ENCODE measurements around the gene EPB41L1. TPM values are rescaled to one million over a fixed set of nuclear protein-coding genes. Genes with fewer than 3 reads are reported as not detected.

EPB41L1 gene
- total RNA-seq, 1 donor from 2014 or later: 31.4 TPM

GRCh38 chr20:36281785-36282380, 127.3 kb downstream of the EPB41L1 start:
- no peaks in the 10 kb centered on the region for H3K4me1 Mint-ChIP-seq (ENCODE audit: unreplicated experiment)
- no peak overlapping the region for H3K4me3 Mint-ChIP-seq (ENCODE audit: unreplicated experiment)
- DNase-seq (ENCODE audit: extremely low spot score, unreplicated experiment): peak; percentile 64
- peaks cover 43% of the 10 kb centered on the region for H3K27me3 Mint-ChIP-seq (ENCODE audit: unreplicated experiment)
- TF ChIP-seq, protein P1, sequence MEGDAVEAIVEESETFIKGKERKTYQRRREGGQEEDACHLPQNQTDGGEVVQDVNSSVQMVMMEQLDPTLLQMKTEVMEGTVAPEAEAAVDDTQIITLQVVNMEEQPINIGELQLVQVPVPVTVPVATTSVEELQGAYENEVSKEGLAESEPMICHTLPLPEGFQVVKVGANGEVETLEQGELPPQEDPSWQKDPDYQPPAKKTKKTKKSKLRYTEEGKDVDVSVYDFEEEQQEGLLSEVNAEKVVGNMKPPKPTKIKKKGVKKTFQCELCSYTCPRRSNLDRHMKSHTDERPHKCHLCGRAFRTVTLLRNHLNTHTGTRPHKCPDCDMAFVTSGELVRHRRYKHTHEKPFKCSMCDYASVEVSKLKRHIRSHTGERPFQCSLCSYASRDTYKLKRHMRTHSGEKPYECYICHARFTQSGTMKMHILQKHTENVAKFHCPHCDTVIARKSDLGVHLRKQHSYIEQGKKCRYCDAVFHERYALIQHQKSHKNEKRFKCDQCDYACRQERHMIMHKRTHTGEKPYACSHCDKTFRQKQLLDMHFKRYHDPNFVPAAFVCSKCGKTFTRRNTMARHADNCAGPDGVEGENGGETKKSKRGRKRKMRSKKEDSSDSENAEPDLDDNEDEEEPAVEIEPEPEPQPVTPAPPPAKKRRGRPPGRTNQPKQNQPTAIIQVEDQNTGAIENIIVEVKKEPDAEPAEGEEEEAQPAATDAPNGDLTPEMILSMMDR (IDR thresholded peaks at IDR 0.05): no peak
- H3K27ac Mint-ChIP-seq (ENCODE audit: unreplicated experiment): no peak overlapping the region
- no peaks in the 10 kb centered on the region for H3K36me3 Mint-ChIP-seq (ENCODE audit: unreplicated experiment)
- H3K9me3 Mint-ChIP-seq (ENCODE audit: unreplicated experiment): no peaks in the 10 kb centered on the region

Other genes with a start within 250 kb of the EPB41L1 start
- 80.2 and 81.4 TPM in 2 replicates for gene SCAND1, start 200.2 kb upstream of the EPB41L1 start, total RNA-seq
- gene CNBD2, start 186.2 kb upstream of the EPB41L1 start, total RNA-seq: 3.8 and 4.6 TPM in 2 replicates
- gene AAR2, start 81.7 kb downstream of the EPB41L1 start, total RNA-seq: 32.8 and 36.1 TPM in 2 replicates
- 125 and 134 TPM in 2 replicates for gene DLGAP4, start 151.6 kb downstream of the EPB41L1 start, total RNA-seq